Measurements from ENCODE around the gene MRPL43.

GRCh38 chr10:100977436-100977835 is 9.9 kb downstream of the MRPL43 start:
- TF ChIP-seq EZH2 (IDR thresholded peaks at IDR 0.05) = no peak
- TF ChIP-seq CTCF (IDR thresholded peaks at IDR 0.05) = no peak

All from neural progenitor cell (in vitro differentiated cells).